C4-2B (cell line): ENCODE results near the gene ADGRD1.

Experiments used
- ZFX ChIP-seq: fragments of 450-650 bp; IDR thresholded peaks from 2 replicates; pipeline ENCODE4 v1.6.1; 2017
- TF ChIP-seq, protein P1 (sequence below): fragments of 450-650 bp; conservative IDR thresholded peaks from 2 replicates; pipeline ENCODE4 v1.5.1; 2017; ENCODE audit warnings: mild to moderate bottlenecking

DNA sequence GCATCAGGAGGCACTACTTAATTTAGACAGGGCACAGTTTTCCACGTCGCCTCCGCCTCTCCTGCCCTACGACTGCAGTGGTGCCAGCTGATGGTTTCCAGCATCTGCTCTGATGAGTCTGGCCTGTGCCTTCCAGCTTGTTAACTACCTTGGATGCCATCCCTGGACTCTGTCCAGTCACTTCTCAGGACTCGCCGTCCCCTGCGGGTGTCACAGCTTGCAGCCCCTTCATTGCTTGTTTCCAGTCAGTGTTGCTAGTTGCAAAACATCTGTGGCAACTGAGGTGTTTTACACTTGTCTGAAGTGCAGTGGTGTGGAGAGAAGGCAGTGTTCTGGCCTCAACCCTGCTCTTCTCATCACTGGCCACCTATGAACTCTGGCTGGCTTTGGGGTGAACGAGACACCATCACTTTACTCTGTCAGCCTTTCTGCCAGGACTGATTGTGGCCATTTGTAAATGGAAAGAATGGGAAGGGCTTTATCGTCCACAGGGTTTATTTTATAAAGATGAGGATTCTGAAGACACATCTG lies 8.3 kb downstream of the ADGRD1 start:
- TF ChIP-seq, protein P1, sequence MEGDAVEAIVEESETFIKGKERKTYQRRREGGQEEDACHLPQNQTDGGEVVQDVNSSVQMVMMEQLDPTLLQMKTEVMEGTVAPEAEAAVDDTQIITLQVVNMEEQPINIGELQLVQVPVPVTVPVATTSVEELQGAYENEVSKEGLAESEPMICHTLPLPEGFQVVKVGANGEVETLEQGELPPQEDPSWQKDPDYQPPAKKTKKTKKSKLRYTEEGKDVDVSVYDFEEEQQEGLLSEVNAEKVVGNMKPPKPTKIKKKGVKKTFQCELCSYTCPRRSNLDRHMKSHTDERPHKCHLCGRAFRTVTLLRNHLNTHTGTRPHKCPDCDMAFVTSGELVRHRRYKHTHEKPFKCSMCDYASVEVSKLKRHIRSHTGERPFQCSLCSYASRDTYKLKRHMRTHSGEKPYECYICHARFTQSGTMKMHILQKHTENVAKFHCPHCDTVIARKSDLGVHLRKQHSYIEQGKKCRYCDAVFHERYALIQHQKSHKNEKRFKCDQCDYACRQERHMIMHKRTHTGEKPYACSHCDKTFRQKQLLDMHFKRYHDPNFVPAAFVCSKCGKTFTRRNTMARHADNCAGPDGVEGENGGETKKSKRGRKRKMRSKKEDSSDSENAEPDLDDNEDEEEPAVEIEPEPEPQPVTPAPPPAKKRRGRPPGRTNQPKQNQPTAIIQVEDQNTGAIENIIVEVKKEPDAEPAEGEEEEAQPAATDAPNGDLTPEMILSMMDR = no peak
- TF ChIP-seq ZFX = no peak
